ENCODE data around the gene ZNF783. TPM values are rescaled to one million over a fixed set of nuclear protein-coding genes. Genes with fewer than 3 reads are reported as not detected.
A peak's percentile ranks its signal among the peaks of the same experiment; 100 is the strongest.

Gene ZNF783
- total and polyA plus RNA-seq, 9 of the 15 experiments (the other 6 are each of a cell fraction or from before 2014, with no cell fraction given), result 0.66 to 11.2 (median 5.4) TPM

GRCh38 chr7:149229526-149229925 lies 32.5 kb upstream of the ZNF783 start (continued):
- TF ChIP-seq, protein P1, sequence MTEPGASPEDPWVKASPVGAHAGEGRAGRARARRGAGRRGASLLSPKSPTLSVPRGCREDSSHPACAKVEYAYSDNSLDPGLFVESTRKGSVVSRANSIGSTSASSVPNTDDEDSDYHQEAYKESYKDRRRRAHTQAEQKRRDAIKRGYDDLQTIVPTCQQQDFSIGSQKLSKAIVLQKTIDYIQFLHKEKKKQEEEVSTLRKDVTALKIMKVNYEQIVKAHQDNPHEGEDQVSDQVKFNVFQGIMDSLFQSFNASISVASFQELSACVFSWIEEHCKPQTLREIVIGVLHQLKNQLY (CRISPR knock-in tag; conservative IDR thresholded peaks at IDR 0.05), result no peak
- no peak for TF ChIP-seq RFX1 (IDR thresholded peaks at IDR 0.05)
- TF ChIP-seq GTF2B (IDR thresholded peaks at IDR 0.05; ENCODE audit: extremely low read depth, insufficient read length), result no peak
- no peak for TF ChIP-seq ZNF609 (CRISPR knock-in tag; IDR thresholded peaks at IDR 0.05; ENCODE audit: borderline replicate concordance)
- TF ChIP-seq HDAC8 (tag; IDR thresholded peaks at IDR 0.05), result no peak
- TF ChIP-seq POLR2B (IDR thresholded peaks at IDR 0.05; ENCODE audit: low read depth, partially characterized antibody), result peak; percentile 72
- no peak for TF ChIP-seq E2F1 (CRISPR knock-in tag; IDR thresholded peaks at IDR 0.05)
- no peak for TF ChIP-seq XRCC3 (IDR thresholded peaks at IDR 0.05)
- 0 out of 2 replicates have a peak, but pooled peaks have one; percentile 23 for TF ChIP-seq POLR2H (tag; IDR thresholded peaks at IDR 0.05; ENCODE audit: low read depth)
- no peak for TF ChIP-seq SP2 (IDR thresholded peaks at IDR 0.05; ENCODE audit: extremely low read depth, low read depth, low read length, poor library complexity, severe bottlenecking)
- TF ChIP-seq, protein P2, sequence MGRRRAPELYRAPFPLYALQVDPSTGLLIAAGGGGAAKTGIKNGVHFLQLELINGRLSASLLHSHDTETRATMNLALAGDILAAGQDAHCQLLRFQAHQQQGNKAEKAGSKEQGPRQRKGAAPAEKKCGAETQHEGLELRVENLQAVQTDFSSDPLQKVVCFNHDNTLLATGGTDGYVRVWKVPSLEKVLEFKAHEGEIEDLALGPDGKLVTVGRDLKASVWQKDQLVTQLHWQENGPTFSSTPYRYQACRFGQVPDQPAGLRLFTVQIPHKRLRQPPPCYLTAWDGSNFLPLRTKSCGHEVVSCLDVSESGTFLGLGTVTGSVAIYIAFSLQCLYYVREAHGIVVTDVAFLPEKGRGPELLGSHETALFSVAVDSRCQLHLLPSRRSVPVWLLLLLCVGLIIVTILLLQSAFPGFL (CRISPR knock-in tag; IDR thresholded peaks at IDR 0.05), result no peak
- TF ChIP-seq, protein P3, sequence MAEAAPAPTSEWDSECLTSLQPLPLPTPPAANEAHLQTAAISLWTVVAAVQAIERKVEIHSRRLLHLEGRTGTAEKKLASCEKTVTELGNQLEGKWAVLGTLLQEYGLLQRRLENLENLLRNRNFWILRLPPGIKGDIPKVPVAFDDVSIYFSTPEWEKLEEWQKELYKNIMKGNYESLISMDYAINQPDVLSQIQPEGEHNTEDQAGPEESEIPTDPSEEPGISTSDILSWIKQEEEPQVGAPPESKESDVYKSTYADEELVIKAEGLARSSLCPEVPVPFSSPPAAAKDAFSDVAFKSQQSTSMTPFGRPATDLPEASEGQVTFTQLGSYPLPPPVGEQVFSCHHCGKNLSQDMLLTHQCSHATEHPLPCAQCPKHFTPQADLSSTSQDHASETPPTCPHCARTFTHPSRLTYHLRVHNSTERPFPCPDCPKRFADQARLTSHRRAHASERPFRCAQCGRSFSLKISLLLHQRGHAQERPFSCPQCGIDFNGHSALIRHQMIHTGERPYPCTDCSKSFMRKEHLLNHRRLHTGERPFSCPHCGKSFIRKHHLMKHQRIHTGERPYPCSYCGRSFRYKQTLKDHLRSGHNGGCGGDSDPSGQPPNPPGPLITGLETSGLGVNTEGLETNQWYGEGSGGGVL (CRISPR knock-in tag; IDR thresholded peaks at IDR 0.05), result no peak
- TF ChIP-seq MTA1 (IDR thresholded peaks at IDR 0.05; ENCODE audit: borderline replicate concordance), result no peak
- peak; percentile 60 for TF ChIP-seq LCOR (CRISPR knock-in tag; IDR thresholded peaks at IDR 0.05)
